HL-60 (cell line): ENCODE results near the gene FASTKD3.

Experiments used
- DNase-seq, 2 experiments: peaks; one replicate each; pipeline ENCODE4 v3.0.0-alpha.2; 2010 to 2020; ENCODE audit warnings: low read depth in 1 of 2, low spot score in 1 of 2
- H3K27ac ChIP-seq: fragments of 250-450 bp; sonication (Bioruptor Pico); replicated peaks from 2 replicates; pipeline ENCODE4 v1.5.1; 2020; ENCODE audit warnings: mild to moderate bottlenecking, moderate library complexity
- H3K27me3 ChIP-seq: fragments of 250-450 bp; sonication (Bioruptor Pico); 2 replicates; pipeline ENCODE4 v1.5.1; 2021; ENCODE audit warnings: mild to moderate bottlenecking, moderate library complexity; ENCODE audit not compliant: insufficient read depth, poor library complexity, severe bottlenecking
- H3K4me3 ChIP-seq: replicated peaks from 2 replicates; pipeline ENCODE4 v1.5.1; 2011; ENCODE audit warnings: mild to moderate bottlenecking, control low read depth, low read length; ENCODE audit not compliant: insufficient read depth
- CTCF ChIP-seq: IDR thresholded peaks from one replicate; pipeline ENCODE4 v1.5.1; 2011; ENCODE audit warnings: low read length, control low read depth, inconsistent platforms; ENCODE audit not compliant: insufficient read depth
- GABPA ChIP-seq: IDR thresholded peaks from 2 replicates; pipeline ENCODE4 v1.6.1; 2012; ENCODE audit warnings: low read depth
- POLR2AphosphoS5 ChIP-seq: IDR thresholded peaks from 2 replicates; pipeline ENCODE4 v1.6.1; 2012; ENCODE audit warnings: low read depth
- REST ChIP-seq: IDR thresholded peaks from 2 replicates; pipeline ENCODE4 v1.6.1; 2012; ENCODE audit warnings: low read depth; ENCODE audit not compliant: insufficient replicate concordance
- SPI1 ChIP-seq: IDR thresholded peaks from 2 replicates; pipeline ENCODE4 v1.6.1; 2012; ENCODE audit warnings: low read depth, mild to moderate bottlenecking, borderline replicate concordance

Gene FASTKD3

GRCh38 chr5:7874639-7875038, 5.8 kb upstream of the FASTKD3 start:
- H3K4me3 ChIP-seq = no peak overlapping the region
- TF ChIP-seq REST = no peak
- TF ChIP-seq GABPA = no peak
- no peak for TF ChIP-seq CTCF
- TF ChIP-seq POLR2AphosphoS5 = no peak
- no peak overlapping the region for H3K27ac ChIP-seq
- H3K27me3 ChIP-seq = no peaks in the 10 kb centered on the region
- no peak for DNase-seq

- Histone ChIP-seq H3K27me3 (no peaks in the 10 kb centered on the region), H3K27ac (no peak overlapping the region), H3K4me3 (no peak overlapping the region)
- TF ChIP-seq POLR2AphosphoS5 (no peak), SPI1 (no peak), REST (no peak), CTCF (no peak), GABPA (no peak)
- no peak for DNase-seq
These were observed 4.4 kb upstream of the FASTKD3 start for GRCh38 chr5:7873216-7873615.

- TF ChIP-seq POLR2AphosphoS5 (no peak), REST (no peak), SPI1 (no peak), GABPA (no peak), CTCF (no peak)
- H3K27ac ChIP-seq = no peak overlapping the region
- H3K4me3 ChIP-seq = no peak overlapping the region
- DNase-seq = no peak
- no peaks in the 10 kb centered on the region for H3K27me3 ChIP-seq
These were observed 3.8 kb upstream of the FASTKD3 start for GRCh38 chr5:7872517-7873130.
